Measurements from ENCODE around the gene TMEM132E.

Gene TMEM132E

DNA sequence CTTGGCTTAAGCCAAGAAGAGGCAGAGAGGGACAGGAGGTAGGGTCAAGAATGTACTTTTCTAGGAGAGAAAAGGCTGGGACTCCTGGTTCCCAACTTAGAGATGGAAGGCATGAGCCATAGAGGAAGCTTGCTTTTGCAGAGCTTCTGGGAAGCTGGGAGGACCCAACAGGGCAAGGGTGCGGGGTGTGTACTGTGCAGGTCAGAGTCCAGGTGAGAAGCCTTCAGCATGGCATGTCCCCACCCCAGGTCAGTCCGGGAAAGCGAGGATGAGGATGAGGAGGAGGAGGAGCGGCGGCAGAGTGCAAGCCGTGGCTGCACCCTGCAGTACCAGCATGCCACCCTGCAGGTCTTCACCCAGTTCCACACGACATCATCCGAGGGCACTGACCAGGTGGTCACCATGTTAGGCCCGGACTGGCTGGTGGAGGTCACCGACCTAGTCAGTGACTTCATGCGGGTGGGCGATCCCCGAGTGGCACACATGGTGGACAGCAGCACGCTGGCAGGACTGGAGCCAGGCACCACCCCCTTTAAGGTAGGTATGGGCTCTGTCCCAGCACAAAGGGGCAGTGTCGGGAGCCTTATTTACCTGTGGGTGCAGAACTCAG, 55.3 kb downstream of the TMEM132E start:
- ATAC-seq (ENCODE audit: insufficient read depth, low read depth) = no peak
- H2AFZ ChIP-seq (ENCODE audit: low read depth, low read length) = no peak overlapping the region
- H3K4me3 ChIP-seq (ENCODE audit: low read depth in 1 of 2, low read length in 2 of 2) = no peak overlapping the region
- no peak for TF ChIP-seq EZH2 (IDR thresholded peaks at IDR 0.05; ENCODE audit: borderline replicate concordance, low read depth, low read length, severe bottlenecking)
- TF ChIP-seq, protein P1, sequence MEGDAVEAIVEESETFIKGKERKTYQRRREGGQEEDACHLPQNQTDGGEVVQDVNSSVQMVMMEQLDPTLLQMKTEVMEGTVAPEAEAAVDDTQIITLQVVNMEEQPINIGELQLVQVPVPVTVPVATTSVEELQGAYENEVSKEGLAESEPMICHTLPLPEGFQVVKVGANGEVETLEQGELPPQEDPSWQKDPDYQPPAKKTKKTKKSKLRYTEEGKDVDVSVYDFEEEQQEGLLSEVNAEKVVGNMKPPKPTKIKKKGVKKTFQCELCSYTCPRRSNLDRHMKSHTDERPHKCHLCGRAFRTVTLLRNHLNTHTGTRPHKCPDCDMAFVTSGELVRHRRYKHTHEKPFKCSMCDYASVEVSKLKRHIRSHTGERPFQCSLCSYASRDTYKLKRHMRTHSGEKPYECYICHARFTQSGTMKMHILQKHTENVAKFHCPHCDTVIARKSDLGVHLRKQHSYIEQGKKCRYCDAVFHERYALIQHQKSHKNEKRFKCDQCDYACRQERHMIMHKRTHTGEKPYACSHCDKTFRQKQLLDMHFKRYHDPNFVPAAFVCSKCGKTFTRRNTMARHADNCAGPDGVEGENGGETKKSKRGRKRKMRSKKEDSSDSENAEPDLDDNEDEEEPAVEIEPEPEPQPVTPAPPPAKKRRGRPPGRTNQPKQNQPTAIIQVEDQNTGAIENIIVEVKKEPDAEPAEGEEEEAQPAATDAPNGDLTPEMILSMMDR (IDR thresholded peaks at IDR 0.05; ENCODE audit: borderline replicate concordance, extremely low read depth, low read length, poor library complexity, severe bottlenecking) = no peak
- H3K9ac ChIP-seq (ENCODE audit: low read depth, low read length) = no peak overlapping the region
- H3K4me1 ChIP-seq (ENCODE audit: insufficient read depth, low read length) = peaks cover 20% of the 10 kb centered on the region
- H3K79me2 ChIP-seq (ENCODE audit: insufficient read depth, low read length) = no peaks in the 10 kb centered on the region
- no peaks in the 10 kb centered on the region for H3K9me3 ChIP-seq (ENCODE audit: insufficient read depth, low read length, severe bottlenecking)
- H3K4me2 ChIP-seq (ENCODE audit: insufficient read depth, low read length) = no peak overlapping the region
- H4K20me1 ChIP-seq (ENCODE audit: insufficient read depth, low read length) = no peaks in the 10 kb centered on the region
- no peak overlapping the region for H3K27ac ChIP-seq (ENCODE audit: low read length)
- no peaks in the 10 kb centered on the region for H3K36me3 ChIP-seq (ENCODE audit: insufficient read depth, low read length)
- H3K27me3 ChIP-seq (ENCODE audit: insufficient read depth, low read length, poor library complexity) = peaks cover 16% of the 10 kb centered on the region
- DNase-seq = no peak

DNA sequence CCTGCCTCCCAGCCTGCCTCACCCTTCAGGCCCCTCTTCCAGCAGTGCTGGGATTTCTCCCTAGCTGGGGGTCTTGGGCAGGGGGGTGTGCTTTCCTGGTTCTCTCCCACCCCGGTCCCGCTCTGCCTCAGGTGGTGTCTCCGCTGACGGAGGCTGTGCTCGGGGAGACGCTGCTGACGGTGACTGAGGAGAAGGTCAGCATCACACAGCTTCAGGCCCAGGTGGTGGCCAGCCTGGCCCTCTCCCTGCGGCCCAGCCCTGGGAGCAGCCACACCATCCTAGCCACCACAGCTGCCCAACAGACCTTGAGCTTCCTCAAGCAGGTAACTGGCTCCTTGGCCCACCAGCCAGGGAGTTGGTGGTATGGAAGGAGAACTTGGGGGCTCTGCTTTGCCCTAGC, 56.5 kb downstream of the TMEM132E start:
- Histone ChIP-seq H4K20me1 (ENCODE audit: insufficient read depth, low read length) (no peaks in the 10 kb centered on the region), H3K27me3 (ENCODE audit: insufficient read depth, low read length, poor library complexity) (peaks cover 26% of the 10 kb centered on the region), H2AFZ (ENCODE audit: low read depth, low read length) (no peak overlapping the region), H3K9ac (ENCODE audit: low read depth, low read length) (no peak overlapping the region), H3K79me2 (ENCODE audit: insufficient read depth, low read length) (no peaks in the 10 kb centered on the region), H3K27ac (ENCODE audit: low read length) (no peak overlapping the region), H3K36me3 (ENCODE audit: insufficient read depth, low read length) (no peaks in the 10 kb centered on the region), H3K4me3 (ENCODE audit: low read depth in 1 of 2, low read length in 2 of 2) (no peak overlapping the region), H3K9me3 (ENCODE audit: insufficient read depth, low read length, severe bottlenecking) (no peaks in the 10 kb centered on the region), H3K4me1 (ENCODE audit: insufficient read depth, low read length) (peaks cover 20% of the 10 kb centered on the region), H3K4me2 (ENCODE audit: insufficient read depth, low read length) (no peak overlapping the region)
- no peak for ATAC-seq (ENCODE audit: insufficient read depth, low read depth)
- DNase-seq = no peak
- TF ChIP-seq, protein P1 (IDR thresholded peaks at IDR 0.05; ENCODE audit: borderline replicate concordance, extremely low read depth, low read length, poor library complexity, severe bottlenecking) = no peak
- no peak for TF ChIP-seq EZH2 (IDR thresholded peaks at IDR 0.05; ENCODE audit: borderline replicate concordance, low read depth, low read length, severe bottlenecking)

DNA sequence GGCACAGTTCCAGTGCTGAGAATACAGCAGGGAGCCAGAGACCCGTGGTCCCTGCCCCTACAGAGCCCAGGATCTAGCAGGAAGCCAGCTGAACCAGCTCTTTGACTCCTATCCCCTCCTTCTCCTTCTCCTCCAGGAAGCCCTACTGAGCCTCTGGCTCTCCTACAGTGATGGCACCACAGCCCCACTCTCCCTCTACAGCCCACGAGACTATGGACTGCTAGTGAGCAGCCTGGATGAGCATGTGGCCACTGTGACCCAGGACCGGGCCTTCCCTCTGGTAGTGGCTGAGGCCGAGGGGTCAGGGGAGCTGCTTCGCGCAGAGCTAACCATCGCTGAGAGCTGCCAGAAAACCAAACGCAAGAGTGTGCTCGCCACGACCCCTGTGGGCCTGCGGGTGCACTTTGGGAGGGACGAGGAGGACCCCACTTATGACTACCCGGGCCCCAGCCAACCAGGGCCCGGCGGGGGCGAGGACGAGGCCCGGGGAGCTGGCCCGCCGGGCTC, 57.7 kb downstream of the TMEM132E start:
- Histone ChIP-seq H3K36me3 (ENCODE audit: insufficient read depth, low read length) (no peaks in the 10 kb centered on the region), H3K79me2 (ENCODE audit: insufficient read depth, low read length) (no peaks in the 10 kb centered on the region), H4K20me1 (ENCODE audit: insufficient read depth, low read length) (no peaks in the 10 kb centered on the region), H3K27me3 (ENCODE audit: insufficient read depth, low read length, poor library complexity) (peaks cover 33% of the 10 kb centered on the region), H3K27ac (ENCODE audit: low read length) (no peak overlapping the region), H3K4me2 (ENCODE audit: insufficient read depth, low read length) (peak overlapping the region; percentile 67), H3K9ac (ENCODE audit: low read depth, low read length) (peak overlapping the region; percentile 45), H3K4me1 (ENCODE audit: insufficient read depth, low read length) (peaks cover 20% of the 10 kb centered on the region), H2AFZ (ENCODE audit: low read depth, low read length) (peak overlapping the region; percentile 12; the same call in 1 of the 2 replicates), H3K4me3 (ENCODE audit: low read depth in 1 of 2, low read length in 2 of 2) (peak overlapping the region in 1 of 2 experiments; percentile 27; a peak in 1 of 4 replicates), H3K9me3 (ENCODE audit: insufficient read depth, low read length, severe bottlenecking) (no peaks in the 10 kb centered on the region)
- no peak for DNase-seq
- no peak; the same call in 2 of the 3 replicates for ATAC-seq (ENCODE audit: insufficient read depth, low read depth)
- TF ChIP-seq, protein P1 (IDR thresholded peaks at IDR 0.05; ENCODE audit: borderline replicate concordance, extremely low read depth, low read length, poor library complexity, severe bottlenecking) = no peak
- no peak for TF ChIP-seq EZH2 (IDR thresholded peaks at IDR 0.05; ENCODE audit: borderline replicate concordance, low read depth, low read length, severe bottlenecking)
